SJCRH30 (cell line): ENCODE data around the gene C16orf96. TPM values are rescaled to one million over a fixed set of nuclear protein-coding genes. Genes with fewer than 3 reads are reported as not detected.

Experiments
- DNase-seq, 2 experiments: peaks; one replicate each; pipeline ENCODE4 v3.0.0-alpha.2; 2015 to 2020
- H3K27ac ChIP-seq: fragments of 250-450 bp; sonication (Bioruptor Pico); 2 replicates; pipeline ENCODE4 v1.5.1; 2020; ENCODE audit warnings: mild to moderate bottlenecking, moderate library complexity
- H3K27me3 ChIP-seq: fragments of 250-450 bp; sonication (Bioruptor Pico); 2 replicates; pipeline ENCODE4 v1.5.1; 2020; ENCODE audit warnings: mild to moderate bottlenecking, moderate library complexity
- H3K36me3 ChIP-seq: fragments of 250-450 bp; sonication (Bioruptor Pico); 2 replicates; pipeline ENCODE4 v1.5.1; 2020; ENCODE audit warnings: mild to moderate bottlenecking, moderate library complexity
- H3K4me1 ChIP-seq: fragments of 250-450 bp; sonication (Bioruptor Pico); 2 replicates; pipeline ENCODE4 v1.5.1; 2020; ENCODE audit warnings: mild to moderate bottlenecking, moderate library complexity
- H3K4me3 ChIP-seq: fragments of 250-450 bp; sonication (Bioruptor Pico); 2 replicates; pipeline ENCODE4 v1.5.1; 2020; ENCODE audit warnings: mild to moderate bottlenecking, moderate library complexity
- H3K9me3 ChIP-seq: fragments of 250-450 bp; sonication (Bioruptor Pico); replicated peaks from 2 replicates; pipeline ENCODE4 v1.5.1; 2020; ENCODE audit warnings: mild to moderate bottlenecking, moderate library complexity
- total RNA-seq: library from RNA; depleted of rRNA; stranded (reverse); fragments of >200 nt; shearing (Covaris generic); gene quantifications from 2 replicates; pipeline ENCODE4 v1.2.3, GENCODE V29; 2014

The C16orf96 gene
- total RNA-seq, 1 experiment from 2014 or later: not detected

GRCh38 chr16:4535627-4536108, 20.5 kb upstream of the C16orf96 start:
- Histone ChIP-seq H3K4me3 (no peak overlapping the region), H3K27me3 (no peaks in the 10 kb centered on the region), H3K9me3 (0 out of 2 replicates have a peak, but pooled peaks cover 4% of the 10 kb centered on the region), H3K36me3 (peaks cover 2% of the 10 kb centered on the region; the same call in 1 of the 2 replicates), H3K27ac (no peak overlapping the region), H3K4me1 (no peaks in the 10 kb centered on the region)
- DNase-seq: no peak

- no peaks in the 10 kb centered on the region for H3K27me3 ChIP-seq
- H3K4me3 ChIP-seq: no peak overlapping the region
- H3K36me3 ChIP-seq: peaks cover 2% of the 10 kb centered on the region; the same call in 1 of the 2 replicates
- no peaks in the 10 kb centered on the region for H3K4me1 ChIP-seq
- H3K9me3 ChIP-seq: 0 out of 2 replicates have a peak, but pooled peaks cover 4% of the 10 kb centered on the region
- no peak overlapping the region for H3K27ac ChIP-seq
- DNase-seq: no peak
These were observed 19.6 kb upstream of the C16orf96 start for GRCh38 chr16:4536391-4537106.

GRCh38 chr16:4537376-4538343, 18.5 kb upstream of the C16orf96 start:
- Histone ChIP-seq H3K27me3 (no peaks in the 10 kb centered on the region), H3K36me3 (peaks cover under 1% of the 10 kb centered on the region; the same call in 1 of the 2 replicates), H3K4me1 (no peaks in the 10 kb centered on the region), H3K27ac (peak overlapping the region; percentile 70), H3K9me3 (0 out of 2 replicates have a peak, but pooled peaks cover 4% of the 10 kb centered on the region), H3K4me3 (peak overlapping the region; percentile 82)
- DNase-seq: no peak

GRCh38 chr16:4538350-4539235, 17.5 kb upstream of the C16orf96 start, which contains the start of gene CDIP1:
Gene CDIP1, minus strand, starts transcription at chr16:4538773. Its CDS starts 24,643 bp downstream, at chr16:4514130.
- peak; percentile 97 for DNase-seq
- Histone ChIP-seq H3K4me3 (peak within 1 kb of the TSS; percentile 82), H3K27ac (peak within 1 kb of the TSS; percentile 70), H3K4me1 (peaks cover under 1% of the 10 kb centered on the region; the same call in 1 of the 2 replicates), H3K36me3 (no peaks in the 10 kb centered on the region; the same call in 1 of the 2 replicates), H3K9me3 (0 out of 2 replicates have a peak, but pooled peaks cover 4% of the 10 kb centered on the region), H3K27me3 (no peaks in the 10 kb centered on the region)

GRCh38 chr16:4539716-4540284, 16.3 kb upstream of the C16orf96 start:
- H3K9me3 ChIP-seq: 0 out of 2 replicates have a peak, but pooled peaks cover 4% of the 10 kb centered on the region

GRCh38 chr16:4544473-4544872, 11.7 kb upstream of the C16orf96 start:
- Histone ChIP-seq H3K4me1 (peaks cover 17% of the 10 kb centered on the region), H3K4me3 (no peak overlapping the region), H3K9me3 (0 out of 2 replicates have a peak, but pooled peaks cover 4% of the 10 kb centered on the region), H3K27ac (peak overlapping the region; percentile 75), H3K27me3 (no peaks in the 10 kb centered on the region), H3K36me3 (no peaks in the 10 kb centered on the region)
- DNase-seq: peak; percentile 88 to 95

More at GRCh38 chr16:4539716-4540284, 16.3 kb upstream of the C16orf96 start:
- no peak for DNase-seq
- Histone ChIP-seq H3K27ac (no peak overlapping the region), H3K27me3 (no peaks in the 10 kb centered on the region), H3K36me3 (no peaks in the 10 kb centered on the region), H3K4me1 (peaks cover 10% of the 10 kb centered on the region), H3K4me3 (no peak overlapping the region)

GRCh38 chr16:4548124-4548523, 8.0 kb upstream of the C16orf96 start:
- no peak for DNase-seq
- Histone ChIP-seq H3K27ac (no peak overlapping the region), H3K36me3 (no peaks in the 10 kb centered on the region), H3K4me1 (peaks cover 17% of the 10 kb centered on the region), H3K4me3 (no peak overlapping the region), H3K27me3 (no peaks in the 10 kb centered on the region), H3K9me3 (no peaks in the 10 kb centered on the region)

- peaks cover 5% of the 10 kb centered on the region; the same call in 1 of the 2 replicates for H3K27me3 ChIP-seq
- H3K4me3 ChIP-seq: no peak overlapping the region
- H3K9me3 ChIP-seq: no peaks in the 10 kb centered on the region
These were observed 5.5 kb upstream of the C16orf96 start for GRCh38 chr16:4550591-4550990.

GRCh38 chr16:4552541-4552940, 3.6 kb upstream of the C16orf96 start:
- no peak overlapping the region for H3K27ac ChIP-seq
- H3K9me3 ChIP-seq: no peaks in the 10 kb centered on the region
- no peaks in the 10 kb centered on the region for H3K36me3 ChIP-seq
- no peak for DNase-seq
- peaks cover 5% of the 10 kb centered on the region; the same call in 1 of the 2 replicates for H3K27me3 ChIP-seq
- H3K4me1 ChIP-seq: no peaks in the 10 kb centered on the region; the same call in 1 of the 2 replicates
- H3K4me3 ChIP-seq: no peak overlapping the region

More at GRCh38 chr16:4550591-4550990, 5.5 kb upstream of the C16orf96 start:
- Histone ChIP-seq H3K36me3 (no peaks in the 10 kb centered on the region), H3K27ac (no peak overlapping the region), H3K4me1 (no peaks in the 10 kb centered on the region; the same call in 1 of the 2 replicates)
- no peak for DNase-seq

GRCh38 chr16:4556580-4556979, 440 bp downstream of the C16orf96 start:
- Histone ChIP-seq H3K4me3 (no peak overlapping the region), H3K9me3 (no peaks in the 10 kb centered on the region), H3K36me3 (no peaks in the 10 kb centered on the region), H3K27ac (no peak overlapping the region), H3K27me3 (peaks cover 5% of the 10 kb centered on the region; the same call in 1 of the 2 replicates), H3K4me1 (no peaks in the 10 kb centered on the region)
- no peak for DNase-seq

- DNase-seq: no peak
- no peak overlapping the region for H3K4me3 ChIP-seq
These were observed 1.8 kb downstream of the C16orf96 start for GRCh38 chr16:4557973-4558372.

GRCh38 chr16:4561596-4561995, 5.5 kb downstream of the C16orf96 start:
- Histone ChIP-seq H3K36me3 (no peaks in the 10 kb centered on the region), H3K4me3 (no peak overlapping the region), H3K9me3 (no peaks in the 10 kb centered on the region), H3K4me1 (no peaks in the 10 kb centered on the region), H3K27me3 (no peaks in the 10 kb centered on the region), H3K27ac (no peak overlapping the region)
- peak in 1 of 2 experiments; percentile 19 for DNase-seq

More at GRCh38 chr16:4557973-4558372, 1.8 kb downstream of the C16orf96 start:
- Histone ChIP-seq H3K4me1 (no peaks in the 10 kb centered on the region), H3K27ac (no peak overlapping the region), H3K27me3 (peaks cover 5% of the 10 kb centered on the region; the same call in 1 of the 2 replicates), H3K36me3 (no peaks in the 10 kb centered on the region), H3K9me3 (no peaks in the 10 kb centered on the region)

- no peak for DNase-seq
- Histone ChIP-seq H3K36me3 (no peaks in the 10 kb centered on the region), H3K27me3 (no peaks in the 10 kb centered on the region), H3K4me1 (no peaks in the 10 kb centered on the region), H3K27ac (no peak overlapping the region), H3K9me3 (no peaks in the 10 kb centered on the region), H3K4me3 (no peak overlapping the region)
These were observed 8.6 kb downstream of the C16orf96 start for GRCh38 chr16:4564661-4565267.
